Liver (tissue), 9 donors: ENCODE results near the gene HUS1B. TPM values are rescaled to one million over a fixed set of nuclear protein-coding genes. Genes with fewer than 3 reads are reported as not detected.

Source experiments
- DNase-seq: peaks from one replicate; pipeline ENCODE4 v3.0.0-alpha.2; 2017; ENCODE audit warnings: low spot score
- H3K27ac ChIP-seq, 2 donors: one replicate each; pipeline ENCODE4 v1.7.0; 2013; ENCODE audit warnings: inconsistent platforms in 2 of 2, low read length in 2 of 2, control low read depth in 1 of 2, low read depth in 1 of 2, mild to moderate bottlenecking in 1 of 2
- H3K27me3 ChIP-seq, 4 donors: one replicate each; pipeline versions ENCODE4 v1.6.1 to v1.7.0; 2013; ENCODE audit warnings: low read length in 3 of 4, inconsistent platforms in 1 of 4, mild to moderate bottlenecking in 1 of 4, moderate library complexity in 1 of 4; ENCODE audit not compliant: control insufficient read depth in 4 of 4, insufficient read depth in 4 of 4
- H3K36me3 ChIP-seq, 4 donors: one replicate each; pipeline versions ENCODE4 v1.6.1 to v1.7.0; 2013; ENCODE audit warnings: low read length in 3 of 4, mild to moderate bottlenecking in 3 of 4, low read depth in 1 of 4, moderate library complexity in 1 of 4; ENCODE audit not compliant: control insufficient read depth in 4 of 4, insufficient read depth in 3 of 4
- H3K4me1 ChIP-seq, 4 donors: one replicate each; pipeline versions ENCODE4 v1.6.1 to v1.7.0; 2013; ENCODE audit warnings: low read length in 3 of 4, mild to moderate bottlenecking in 3 of 4, moderate library complexity in 1 of 4; ENCODE audit not compliant: control insufficient read depth in 4 of 4, insufficient read depth in 4 of 4
- H3K4me3 ChIP-seq, 3 donors: one replicate each; pipeline versions ENCODE4 v1.6.1 to v1.7.0; 2013; ENCODE audit warnings: low read length in 3 of 3, control low read depth in 1 of 3, low read depth in 1 of 3, mild to moderate bottlenecking in 1 of 3
- H3K9ac ChIP-seq, 2 donors: one replicate each; pipeline ENCODE4 v1.7.0; 2013; ENCODE audit warnings: low read length in 2 of 2, mild to moderate bottlenecking in 2 of 2, moderate library complexity in 2 of 2, control low read depth in 1 of 2, low read depth in 1 of 2
- H3K9me3 ChIP-seq, 4 donors: one replicate each; pipeline versions ENCODE4 v1.6.1 to v1.7.0; 2013; ENCODE audit warnings: low read length in 3 of 4; ENCODE audit not compliant: control insufficient read depth in 4 of 4
- ATF3 ChIP-seq: IDR thresholded peaks from 2 replicates; pipeline ENCODE4 v1.6.1; 2016; ENCODE audit warnings: antibody characterized with exemption
- CTCF ChIP-seq: fragments of 150-350 bp; IDR thresholded peaks from 2 replicates; pipeline ENCODE4 v1.5.1; 2017; ENCODE audit warnings: improper control_type of control experiment, low read depth, low read length; ENCODE audit not compliant: missing input control
- EGR1 ChIP-seq, 2 donors: IDR thresholded peaks; 2 replicates each; pipeline ENCODE4 v1.6.1; 2016 to 2018; ENCODE audit warnings: antibody characterized with exemption in 2 of 2, low read depth in 2 of 2
- FOXA1 ChIP-seq: IDR thresholded peaks from 2 replicates; pipeline ENCODE4 v1.6.1; 2016; ENCODE audit warnings: antibody characterized with exemption
- FOXA2 ChIP-seq: IDR thresholded peaks from 2 replicates; pipeline ENCODE4 v1.6.1; 2016; ENCODE audit warnings: antibody characterized with exemption
- GABPA ChIP-seq, 2 donors: IDR thresholded peaks in 1 of 2; conservative IDR thresholded peaks in 1 of 2; 2 replicates each; pipeline ENCODE4 v1.6.1; 2016; ENCODE audit warnings: antibody characterized with exemption in 2 of 2, mild to moderate bottlenecking in 1 of 2, moderate library complexity in 1 of 2
- HNF4A ChIP-seq, 2 donors: conservative IDR thresholded peaks; 2 replicates each; pipeline ENCODE4 v1.6.1; 2016; ENCODE audit warnings: antibody characterized with exemption in 2 of 2, mild to moderate bottlenecking in 2 of 2
- HNF4G ChIP-seq: IDR thresholded peaks from 2 replicates; pipeline ENCODE4 v1.6.1; 2016; ENCODE audit warnings: antibody characterized with exemption
- JUND ChIP-seq, 2 donors: IDR thresholded peaks; 2 replicates each; pipeline ENCODE4 v1.6.1; 2016; ENCODE audit warnings: antibody characterized with exemption in 2 of 2
- MAX ChIP-seq: IDR thresholded peaks from 2 replicates; pipeline ENCODE4 v1.6.1; 2016; ENCODE audit warnings: antibody characterized with exemption
- NR2F2 ChIP-seq: IDR thresholded peaks from 2 replicates; pipeline ENCODE4 v1.6.1; 2016; ENCODE audit warnings: antibody characterized with exemption
- RAD21 ChIP-seq, 2 donors: IDR thresholded peaks; 2 replicates each; pipeline ENCODE4 v1.6.1; 2016; ENCODE audit warnings: antibody characterized with exemption in 2 of 2, mild to moderate bottlenecking in 2 of 2
- REST ChIP-seq: IDR thresholded peaks from 2 replicates; pipeline ENCODE4 v1.6.1; 2016; ENCODE audit warnings: antibody characterized with exemption, mild to moderate bottlenecking
- RXRA ChIP-seq, 2 donors: IDR thresholded peaks; 2 replicates each; pipeline ENCODE4 v1.6.1; 2017 to 2018; ENCODE audit warnings: antibody characterized with exemption in 2 of 2, mild to moderate bottlenecking in 1 of 2
- SP1 ChIP-seq: IDR thresholded peaks from 2 replicates; pipeline ENCODE4 v1.6.1; 2018; ENCODE audit warnings: antibody characterized with exemption, mild to moderate bottlenecking
- TAF1 ChIP-seq: conservative IDR thresholded peaks from 2 replicates; pipeline ENCODE4 v1.6.1; 2016; ENCODE audit warnings: antibody characterized with exemption, mild to moderate bottlenecking
- YY1 ChIP-seq: IDR thresholded peaks from 2 replicates; pipeline ENCODE4 v1.6.1; 2016; ENCODE audit warnings: antibody characterized with exemption, mild to moderate bottlenecking
- ZBTB33 ChIP-seq: IDR thresholded peaks from 2 replicates; pipeline ENCODE4 v1.6.1; 2016; ENCODE audit warnings: antibody characterized with exemption
- WGBS: extraction: QIAGEN DNeasy Blood & Tissue Kit; methylation state at CpG from one replicate; pipeline ENCODE4 v1.1.7; 2013; 5-methylcytosine and 5-hydroxymethylcytosine counted together
- polyA plus RNA-seq, 2 donors: library from polyadenylated mRNA; stranded (reverse) in 1 of 2; unstranded in 1 of 2; fragments of 200-250 nt in 1 of 2; fragments of >200 nt in 1 of 2; fragmentation: Nextera tagmentation in 1 of 2; extraction: Ambion mirVana in 1 of 2; gene quantifications; one replicate each; pipeline versions ENCODE4 v1.2.1 to v1.2.3, GENCODE V29; 2013 to 2015
- total RNA-seq, 2 donors: library from RNA; depleted of rRNA; stranded (reverse); fragments of >200 nt; gene quantifications; one replicate each; pipeline ENCODE4 v1.2.3, GENCODE V29; 2014
- donor health status: healthy.
- donor health status: healthy.
- donor health status: healthy.
- donor health status: healthy.
- donor health status: healthy.

Gene HUS1B
- total and polyA plus RNA-seq, 4 donors = 0.07 to 1.3 (median 0.51) TPM; not detected in 1

GRCh38 chr6:679282-679681 lies 22.4 kb upstream of the HUS1B start:
- no peak overlapping the region for H3K27ac ChIP-seq
- TF ChIP-seq FOXA1 (no peak), HNF4G (no peak), ATF3 (no peak), ZBTB33 (no peak), RAD21 (IDR thresholded peaks at IDR 0.05) (no peak), EGR1 (IDR thresholded peaks at IDR 0.05; ENCODE audit: low read depth in 2 of 2) (no peak), RXRA (IDR thresholded peaks at IDR 0.05) (no peak), TAF1 (no peak), JUND (IDR thresholded peaks at IDR 0.05) (no peak), GABPA (IDR thresholded peaks at IDR 0.05 in 1 of 2, conservative IDR thresholded peaks at IDR 0.05 in 1 of 2) (no peak), SP1 (no peak), HNF4A (conservative IDR thresholded peaks at IDR 0.05) (no peak), FOXA2 (no peak), REST (no peak), NR2F2 (no peak), YY1 (no peak), CTCF (no peak), MAX (no peak)
- 84% methylated on average over 9 of the region's 9 CpGs for WGBS

More at GRCh38 chr6:679282-679681, 22.4 kb upstream of the HUS1B start:
- DNase-seq = no peak
- Histone ChIP-seq H3K27me3 (no peaks in the 10 kb centered on the region), H3K4me3 (no peak overlapping the region), H3K4me1 (peaks cover 0 to 3% (median 2%) of the 10 kb centered on the region in 4 donors), H3K36me3 (no peaks in the 10 kb centered on the region), H3K9me3 (no peaks in the 10 kb centered on the region), H3K9ac (no peak overlapping the region)
